ENCODE results near the gene LMO1. TPM values are rescaled to one million over a fixed set of nuclear protein-coding genes. Genes with fewer than 3 reads are reported as not detected.
A peak's percentile ranks its signal among the peaks of the same experiment; 100 is the strongest.

LMO1 gene
- total and polyA plus RNA-seq, 2 of the 8 experiments (the other 6 are each of a cell fraction or from before 2014, with no cell fraction given): 0.17 TPM; not detected in 1

GRCh38 chr11:8281266-8281665 is 17.6 kb upstream of the LMO1 start:
- H3K9ac ChIP-seq (replicated peaks in 1 of 4; ENCODE audit: extremely low read depth in 1 of 4, low read depth in 3 of 4, low read length in 3 of 4): no peak overlapping the region
- H3K18ac ChIP-seq (ENCODE audit: extremely low read depth, low read length): no peak overlapping the region
- no peak overlapping the region for H2BK5ac ChIP-seq (ENCODE audit: low read depth, low read length)
- CTCF ChIA-PET (ENCODE audit: partially characterized antibody): interaction anchor here (5.3 kb wide), 1 partner anchor 18 kb away, joined by 59 read pairs; the partner anchor contains the start of gene LMO1
- H2BK15ac ChIP-seq (ENCODE audit: low read length): no peak overlapping the region
- no peak overlapping the region for H3K4me3 ChIP-seq (ENCODE audit: extremely low read depth in 1 of 4, insufficient read depth in 2 of 4, low read depth in 3 of 4, low read length in 4 of 4)
- WGBS, 2 experiments (ENCODE audit: extremely low coverage in 1 of 2, insufficient coverage in 1 of 2, insufficient read length in 1 of 2, insufficient replicate concordance in 2 of 2, low coverage in 1 of 2, low lambda C conversion rate in 2 of 2, missing lambda C conversion rate in 1 of 2): 80% methylated on average over 2 of the region's 2 CpGs; no CpG with 5 or more reads in 1 of the 2 experiments
- H3K36me3 ChIP-seq (ENCODE audit: control insufficient read depth in 2 of 4, insufficient read depth in 4 of 4, low read length in 3 of 4): no peaks in the 10 kb centered on the region
- no peak overlapping the region for H3K23ac ChIP-seq (ENCODE audit: insufficient read length)
- H3K14ac ChIP-seq (ENCODE audit: insufficient read length): no peak overlapping the region
- POLR2A ChIA-PET (ENCODE audit: partially characterized antibody): no interaction called here
- H2AK5ac ChIP-seq (ENCODE audit: low read depth, low read length): no peak overlapping the region
- peaks cover 11% of the 10 kb centered on the region for H3K23me2 ChIP-seq (ENCODE audit: low read depth, low read length)
- H4K8ac ChIP-seq (ENCODE audit: extremely low read depth, insufficient read depth, low read length): no peak overlapping the region
- no peak for FAIRE-seq
- peaks cover 0 to 10% (median 0%) of the 10 kb centered on the region in 4 experiments; a peak in 4 of 7 replicates for H3K27me3 ChIP-seq (replicated peaks in 1 of 4; ENCODE audit: control insufficient read depth in 3 of 4, extremely low read depth in 1 of 4, insufficient read depth in 3 of 4, low read length in 3 of 4)
- H3K4me1 ChIP-seq (replicated peaks in 1 of 4; ENCODE audit: control insufficient read depth in 3 of 4, insufficient read depth in 4 of 4, low read length in 3 of 4): peaks cover 0 to 11% (median 8%) of the 10 kb centered on the region in 4 experiments; a peak in 6 of 7 replicates
- no peak overlapping the region for H3K4ac ChIP-seq (replicated peaks; ENCODE audit: insufficient read length, low read depth, low read length)
- no peaks in the 10 kb centered on the region for H4K20me1 ChIP-seq (replicated peaks in 1 of 2; ENCODE audit: control insufficient read depth in 1 of 2, insufficient read depth in 2 of 2, low read length in 2 of 2)
- H3K9me3 ChIP-seq (ENCODE audit: insufficient read depth in 2 of 2, low read depth in 1 of 2, low read length in 1 of 2): no peaks in the 10 kb centered on the region
- H3K79me2 ChIP-seq (ENCODE audit: control insufficient read depth in 1 of 2, insufficient read depth in 2 of 2, low read length in 2 of 2): no peaks in the 10 kb centered on the region
- H4K91ac ChIP-seq (replicated peaks; ENCODE audit: insufficient read length, low read length): no peak overlapping the region
- DNase-seq (ENCODE audit: low read depth in 1 of 2, low spot score in 2 of 2): peak in 1 of 2 experiments; percentile 13
- H3K79me1 ChIP-seq (ENCODE audit: low read depth, low read length): no peaks in the 10 kb centered on the region
- no peak overlapping the region for H2BK20ac ChIP-seq (ENCODE audit: low read length)
- no peak overlapping the region for H2AFZ ChIP-seq (ENCODE audit: low read length)
- TF ChIP-seq TBP (IDR thresholded peaks at IDR 0.05; ENCODE audit: low read depth, low read length) (no peak), TAF1 (IDR thresholded peaks at IDR 0.05; ENCODE audit: low read depth, low read length) (no peak), EP300 (IDR thresholded peaks at IDR 0.05; ENCODE audit: borderline replicate concordance in 1 of 2, low read depth in 2 of 2, low read length in 2 of 2) (no peak), SIN3A (conservative IDR thresholded peaks at IDR 0.05 in 1 of 2, IDR thresholded peaks at IDR 0.05 in 1 of 2; ENCODE audit: low read depth in 1 of 2, low read length in 2 of 2) (no peak)
- no peak overlapping the region for H3K27ac ChIP-seq (ENCODE audit: low read depth, low read length)
- no peak overlapping the region for H3K4me2 ChIP-seq (ENCODE audit: insufficient read depth in 1 of 2, low read depth in 2 of 2, low read length in 2 of 2)
- H4K5ac ChIP-seq (ENCODE audit: insufficient read length, low read depth, low read length): no peak overlapping the region
- H2BK12ac ChIP-seq (ENCODE audit: low read depth, low read length): no peak overlapping the region
- no peak overlapping the region for H2BK120ac ChIP-seq (replicated peaks; ENCODE audit: low read depth, low read length)
- no peak overlapping the region for H3K56ac ChIP-seq (replicated peaks; ENCODE audit: insufficient read length, low read depth, low read length)
